ENCODE data around the gene APLNR.

DNA sequence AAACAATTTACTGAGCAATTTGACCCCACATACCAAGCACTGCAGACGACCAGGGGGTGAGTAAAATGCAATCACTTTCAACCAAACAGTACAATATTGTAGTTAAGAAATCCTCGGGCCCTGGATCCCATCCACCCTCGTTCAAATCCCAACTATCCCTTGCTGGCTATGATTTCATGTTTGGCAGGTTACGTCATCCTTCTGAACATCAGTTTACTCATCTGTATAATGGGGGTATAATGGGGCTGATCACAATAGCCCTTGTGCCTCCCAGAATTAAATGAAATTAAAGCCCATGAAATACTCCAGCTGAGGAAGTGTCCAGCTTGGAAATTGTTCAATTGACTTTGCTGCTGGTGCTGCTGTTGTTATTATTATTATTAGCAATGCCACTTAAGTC lies 20.6 kb downstream of the APLNR start:
- TF ChIP-seq POLR2AphosphoS5 (IDR thresholded peaks at IDR 0.05; ENCODE audit: borderline replicate concordance, low read depth, low read length) = no peak
- TF ChIP-seq EZH2 (IDR thresholded peaks at IDR 0.05) = no peak
- TF ChIP-seq FOXP2 (optimal IDR thresholded peaks at IDR 0.05; ENCODE audit: control extremely low read depth, extremely low read length, insufficient read depth) = no peak
